Activated CD8-positive, alpha-beta memory T cell treated with anti-CD3 and anti-CD28 coated beads for 48 hours (primary cell): ENCODE measurements around the gene CASP1.

ENCODE experiments used
- DNase-seq, 3 experiments: peaks; one replicate each; pipeline ENCODE4 v3.0.0-alpha.2; 2020; ENCODE audit warnings: low read depth in 2 of 3, low spot score in 2 of 3

Gene CASP1

GRCh38 chr11:104992781-104993180, 42.2 kb downstream of the CASP1 start:
- DNase-seq: no peak

DNA sequence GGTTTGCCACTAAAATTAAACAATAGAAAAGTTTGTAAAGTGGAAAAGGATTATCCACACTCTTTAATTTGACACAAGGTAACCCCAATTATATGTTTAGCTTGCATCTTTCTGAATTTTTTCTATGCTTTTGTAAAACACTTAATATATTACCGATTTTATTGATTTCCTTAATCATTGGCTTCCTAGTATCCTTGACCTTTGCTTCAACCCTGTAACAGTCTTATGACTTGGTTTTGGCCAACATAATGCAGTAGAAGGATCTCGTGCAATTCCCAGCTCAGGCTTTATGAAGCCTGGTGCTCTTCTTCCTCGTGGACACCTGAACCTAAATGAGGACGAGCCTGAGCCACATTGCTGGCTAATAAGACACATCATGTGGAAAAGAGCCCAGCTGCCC, 43.0 kb downstream of the CASP1 start:
- no peak for DNase-seq

GRCh38 chr11:104984808-104985207, 50.1 kb downstream of the CASP1 start:
- no peak for DNase-seq

DNA sequence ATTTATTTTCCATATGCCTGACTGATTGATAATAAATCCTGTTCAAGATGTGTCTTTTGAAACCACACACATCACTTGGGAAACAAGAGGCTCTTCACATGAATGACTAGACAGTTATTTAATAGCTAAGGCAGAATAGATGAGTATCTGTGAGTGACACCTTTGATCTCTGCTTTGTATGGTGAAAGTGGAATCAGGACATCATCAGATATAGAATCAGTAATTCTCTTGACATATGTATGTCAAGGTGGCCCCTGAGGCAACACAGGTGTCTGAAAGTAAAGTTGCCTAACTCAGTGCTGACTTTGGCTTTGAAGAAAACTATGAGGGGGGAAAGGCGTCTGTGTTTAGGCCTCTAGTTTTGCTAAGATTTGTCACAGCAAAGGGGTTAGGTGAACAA, 55.1 kb downstream of the CASP1 start:
- no peak for DNase-seq
